NCI-H748 (cell line): ENCODE results near the gene CTCFL.

Experiments
- DNase-seq: peaks from one replicate; lab custom pipeline; 2025; ENCODE audit not compliant: unreplicated experiment; lab: John Stamatoyannopoulos, UW

CTCFL gene

GRCh38 chr20:57537822-57538221, 12.9 kb upstream of the CTCFL start:
- no peak for DNase-seq

GRCh38 chr20:57536771-57537724, 12.1 kb upstream of the CTCFL start:
- DNase-seq: no peak

DNA sequence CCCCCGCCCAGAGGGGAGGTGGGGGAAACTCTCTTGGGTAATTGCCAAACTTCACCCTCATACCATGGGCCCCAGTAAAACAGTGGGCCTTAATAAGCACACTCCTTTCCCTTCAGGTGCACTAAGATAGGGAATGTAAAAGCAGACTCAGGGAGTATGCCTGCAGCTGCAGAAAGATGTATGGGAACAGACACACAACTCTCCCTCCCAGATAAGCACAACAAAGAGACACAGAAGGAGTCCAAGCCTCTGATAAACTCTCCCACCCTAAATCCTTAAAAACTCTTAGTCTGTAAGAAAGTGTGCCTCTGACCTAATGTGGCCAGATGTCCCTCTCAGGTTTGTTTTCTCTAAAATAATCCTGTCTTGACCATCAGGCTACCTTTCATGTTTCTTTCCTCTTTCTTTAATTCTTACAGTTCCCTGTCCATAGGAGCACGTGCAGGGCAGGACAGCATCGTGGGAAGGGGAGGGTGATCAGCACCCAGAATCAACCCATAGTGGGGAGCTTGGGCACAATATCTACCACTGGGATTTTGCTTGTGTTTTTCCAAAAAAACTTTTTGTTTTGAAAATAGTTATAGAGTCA, 11.3 kb upstream of the CTCFL start:
- no peak for DNase-seq

DNA sequence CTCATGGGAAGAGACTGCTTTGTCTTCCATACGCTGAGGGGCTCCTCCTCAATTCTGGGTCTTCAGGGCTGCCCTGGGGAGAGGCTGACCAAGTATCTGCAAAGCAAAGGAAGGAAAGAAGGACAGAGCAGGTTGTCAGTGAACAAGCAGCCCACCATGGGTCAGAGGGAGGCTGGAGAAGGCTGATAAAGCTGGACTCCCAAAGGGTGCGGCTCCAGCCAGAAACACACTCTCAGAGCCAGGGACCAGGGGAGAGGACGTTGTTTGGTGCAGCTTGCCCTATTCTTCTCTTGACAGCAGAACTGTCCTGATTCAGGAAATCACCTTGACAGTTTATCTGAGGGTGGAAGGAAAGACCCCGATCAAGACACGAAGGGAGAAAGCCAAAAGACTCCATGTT, 10.4 kb upstream of the CTCFL start:
- no peak for DNase-seq

- DNase-seq: no peak
Measured at GRCh38 chr20:57532104-57532503, 7.2 kb upstream of the CTCFL start.

DNA sequence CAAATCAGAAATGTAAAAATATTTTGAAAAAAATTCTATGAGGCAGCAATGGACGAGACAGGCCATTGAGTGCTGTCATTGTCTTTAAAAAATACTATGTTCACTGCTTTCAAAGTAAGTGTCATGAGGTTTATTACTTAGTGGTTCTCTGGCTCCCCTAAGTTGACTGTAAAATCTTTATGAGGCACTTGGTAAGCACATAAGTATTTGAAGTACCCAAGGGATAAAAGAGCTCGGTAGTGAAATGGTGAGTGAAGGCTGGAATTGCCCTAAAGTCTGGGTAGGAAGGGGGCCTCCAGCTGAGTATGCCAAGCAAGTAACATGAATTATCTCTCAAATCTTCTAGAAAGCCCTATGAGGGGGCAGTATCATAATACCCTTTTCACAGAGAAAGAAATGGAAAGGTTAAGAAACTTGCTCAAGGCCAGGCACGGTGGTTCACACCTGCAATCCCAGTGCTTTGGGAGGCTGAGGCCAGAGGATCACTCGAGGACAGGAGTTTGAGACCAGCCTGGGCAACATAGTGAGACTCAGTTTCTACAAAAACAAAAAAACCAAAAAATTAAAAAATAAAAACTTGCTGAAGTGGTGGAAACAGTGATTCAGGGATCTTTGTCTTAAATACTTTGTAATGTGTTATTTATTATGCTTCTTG, 5.5 kb upstream of the CTCFL start:
- DNase-seq: no peak

GRCh38 chr20:57529810-57530209, 4.9 kb upstream of the CTCFL start:
- no peak for DNase-seq

DNA sequence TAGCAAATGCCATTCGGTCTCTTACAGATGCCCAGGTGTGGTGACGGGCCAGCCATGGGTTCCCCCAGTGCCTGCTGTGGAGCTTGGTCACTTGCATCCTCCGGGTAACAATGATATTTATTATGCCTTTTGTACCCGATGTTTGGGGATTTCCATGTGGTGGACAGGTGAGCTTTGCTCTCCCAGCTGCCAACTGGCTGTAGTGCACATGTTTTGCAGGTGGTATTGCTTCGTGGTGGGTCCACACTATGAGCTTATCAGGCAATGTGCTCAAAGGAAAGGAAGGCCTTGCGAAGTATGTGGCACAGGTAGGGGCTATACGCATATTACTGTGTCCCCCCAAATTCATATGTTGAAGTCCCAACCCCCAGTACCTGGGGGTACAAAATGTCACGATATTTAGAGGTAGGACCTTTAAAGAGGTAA, 4.2 kb upstream of the CTCFL start:
- peak; percentile 3 for DNase-seq

DNA sequence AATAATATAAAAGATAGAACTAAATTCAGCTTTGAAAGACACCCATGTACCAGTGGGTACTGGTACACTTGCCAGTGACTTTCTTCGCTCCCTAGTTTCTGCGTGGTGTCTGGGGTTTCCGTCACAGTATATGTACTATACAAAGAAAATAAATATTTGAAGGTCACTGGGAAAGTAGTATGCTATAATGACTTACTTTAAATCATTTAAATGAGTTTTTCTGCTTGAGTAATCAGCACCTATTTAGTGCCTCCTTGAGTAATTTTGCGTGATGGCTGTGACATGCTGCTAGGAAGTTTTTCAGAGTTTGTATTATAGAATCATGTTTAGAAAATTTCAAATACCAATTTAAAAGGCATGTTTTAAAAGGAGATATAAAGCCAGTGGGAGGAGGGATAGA, 3.2 kb upstream of the CTCFL start:
- DNase-seq: no peak

- DNase-seq: no peak
Measured at GRCh38 chr20:57527728-57528127, 2.8 kb upstream of the CTCFL start.

GRCh38 chr20:57526885-57527460, 2.0 kb upstream of the CTCFL start:
- no peak for DNase-seq

GRCh38 chr20:57526087-57526884, 1.3 kb upstream of the CTCFL start:
- DNase-seq: peak; percentile 5

GRCh38 chr20:57525328-57526086, 567 bp upstream of the CTCFL start:
- DNase-seq: no peak

DNA sequence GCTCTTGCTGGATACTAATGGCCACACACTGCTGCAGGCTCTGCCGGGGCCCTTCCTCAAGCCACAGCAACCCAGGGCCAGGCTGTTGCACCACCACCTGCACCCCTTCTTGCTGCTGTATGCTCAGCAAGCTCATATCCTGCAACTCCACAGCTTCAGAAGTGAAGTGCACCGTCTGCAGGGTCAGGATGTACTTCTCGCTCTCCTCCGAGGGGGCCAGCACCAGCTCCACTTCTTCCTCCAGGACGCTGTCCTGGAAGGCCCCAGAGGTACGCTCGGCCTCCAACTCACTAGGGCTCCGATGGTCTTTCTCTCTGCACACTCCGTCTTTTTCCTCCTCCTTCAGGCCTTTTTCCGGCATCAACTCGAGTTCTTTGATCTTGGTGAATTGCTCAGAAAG, 1.2 kb downstream of the CTCFL start:
- no peak for DNase-seq

DNA sequence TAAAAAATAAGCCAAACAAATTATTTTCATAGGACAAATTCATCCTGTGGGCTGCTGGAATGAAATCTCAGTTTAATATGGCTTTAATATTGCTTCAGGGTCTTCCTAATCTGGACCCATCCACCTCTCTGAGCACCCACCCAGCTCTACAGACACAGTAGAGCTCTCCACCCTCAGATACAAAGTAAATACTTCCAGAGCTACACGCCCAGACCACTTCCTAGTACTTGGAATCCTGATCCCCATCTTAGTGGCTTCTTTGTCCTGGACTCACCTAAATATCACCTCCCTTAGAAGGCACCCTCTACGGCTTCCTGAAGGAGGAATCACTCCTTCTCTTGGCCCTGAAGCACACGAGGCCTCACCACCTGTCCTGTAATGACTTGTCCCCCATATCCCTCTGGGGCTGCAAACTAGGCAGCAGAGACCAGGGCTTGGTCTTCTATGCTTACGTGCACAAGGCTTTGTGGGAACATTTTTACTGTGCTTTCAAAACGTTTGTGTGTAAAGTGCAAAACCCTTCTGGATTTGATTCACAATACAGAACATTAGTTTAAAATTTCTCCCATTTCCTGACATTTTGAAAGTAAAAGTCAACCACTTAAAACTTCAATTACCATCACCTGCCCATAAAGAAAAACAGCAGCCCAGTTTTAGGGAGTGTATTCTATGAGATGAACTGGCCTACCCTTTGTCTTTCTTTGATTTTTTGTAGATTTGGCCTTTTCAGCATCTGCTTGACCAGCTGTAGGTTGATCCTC, 2.4 kb downstream of the CTCFL start:
- no peak for DNase-seq

- no peak for DNase-seq
Measured at GRCh38 chr20:57517904-57518303, 7.0 kb downstream of the CTCFL start.

DNA sequence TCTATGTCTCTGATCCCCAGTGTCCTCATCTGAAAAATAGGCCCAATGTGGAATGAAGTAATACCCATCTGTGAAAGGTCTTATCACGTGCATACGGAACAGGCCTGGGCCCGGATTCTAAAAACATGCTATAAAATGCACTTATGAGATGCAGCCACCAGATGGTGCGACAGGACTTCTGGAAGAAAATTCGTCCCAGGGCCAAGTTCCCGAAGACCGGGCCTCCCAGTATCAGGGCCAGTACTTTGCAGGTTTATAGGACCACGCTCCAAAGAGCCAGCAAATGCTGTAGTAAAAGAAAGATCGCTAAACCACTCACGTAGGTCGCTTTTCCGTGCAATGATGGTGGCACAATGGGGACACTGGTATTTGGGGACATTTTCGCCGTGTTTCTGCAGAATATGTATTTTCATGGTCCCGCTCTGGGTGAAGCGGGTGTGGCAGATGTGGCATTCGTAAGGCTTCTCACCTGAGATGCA, 10.6 kb downstream of the CTCFL start:
- DNase-seq: peak; percentile 49

DNA sequence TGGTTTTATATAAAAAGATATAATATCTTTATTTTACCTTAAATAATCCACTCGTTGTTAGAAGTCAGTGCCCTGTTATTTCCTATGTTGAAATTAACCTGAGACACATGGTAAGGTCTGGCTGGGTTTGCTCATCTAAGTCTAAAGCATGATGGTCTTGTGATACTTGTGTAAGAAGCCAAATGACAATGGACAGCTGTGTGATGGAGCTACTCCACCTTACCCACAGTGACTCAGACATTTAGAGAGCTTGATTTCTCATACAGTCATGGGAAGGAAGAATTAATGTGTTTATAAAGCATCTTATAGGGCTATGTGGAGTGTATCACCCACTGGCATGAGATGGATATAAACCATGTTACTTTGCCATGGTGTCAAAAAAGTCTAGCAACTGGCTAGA, 11.7 kb downstream of the CTCFL start:
- no peak for DNase-seq

GRCh38 chr20:57512432-57512831, 12.5 kb downstream of the CTCFL start:
- no peak for DNase-seq
